ENCODE measurements around the gene CHD2.

Gene CHD2

DNA sequence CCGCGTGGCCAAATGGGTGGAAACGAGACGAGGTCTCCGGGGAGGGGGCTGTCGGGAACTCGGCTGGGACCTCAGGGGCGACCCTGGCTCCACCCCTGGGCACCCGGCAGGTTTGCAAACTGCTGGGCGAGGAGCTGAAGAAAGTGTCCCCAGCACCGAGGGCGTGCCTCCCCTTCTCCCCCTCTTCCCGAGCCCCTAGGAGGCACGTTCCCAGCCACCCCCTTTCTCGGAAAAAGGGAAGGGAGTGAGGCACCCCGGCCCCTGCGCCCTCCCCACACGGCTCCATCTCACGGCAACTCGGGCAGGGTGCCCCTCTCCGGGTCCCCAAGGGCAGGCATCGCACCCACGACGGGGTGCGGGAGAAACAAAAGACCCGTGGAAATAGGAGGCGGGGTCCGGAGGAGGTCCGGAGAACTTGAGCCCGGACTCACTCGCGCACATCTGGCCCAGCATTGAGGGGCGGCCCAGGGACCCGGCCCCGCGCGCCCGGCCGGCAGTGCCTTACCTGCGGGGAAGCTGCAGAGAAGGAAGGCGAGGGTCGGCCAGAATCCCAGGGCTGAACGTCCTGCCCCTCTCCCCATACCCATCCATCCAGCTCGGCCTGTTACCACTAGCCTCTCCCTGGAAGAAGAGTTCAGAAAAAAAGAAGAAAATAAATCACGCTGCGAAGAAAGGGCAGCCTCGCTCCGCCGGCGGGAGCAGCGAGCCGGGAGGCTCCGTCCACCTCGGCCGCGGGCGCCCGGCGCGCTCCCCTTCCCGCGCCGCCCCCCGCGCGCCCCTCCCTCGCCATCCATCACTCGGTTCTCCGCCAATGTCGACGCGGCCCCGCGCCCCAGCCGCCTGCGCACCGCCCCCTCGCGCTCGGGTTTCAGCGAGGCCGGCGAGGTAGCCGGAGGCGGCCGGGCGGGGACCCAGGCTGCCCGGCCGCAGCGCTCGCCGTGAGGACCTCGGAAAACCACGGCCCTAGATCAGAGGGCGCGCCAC lies 172.6 kb downstream of the CHD2 start:
- no peak for DNase-seq

DNA sequence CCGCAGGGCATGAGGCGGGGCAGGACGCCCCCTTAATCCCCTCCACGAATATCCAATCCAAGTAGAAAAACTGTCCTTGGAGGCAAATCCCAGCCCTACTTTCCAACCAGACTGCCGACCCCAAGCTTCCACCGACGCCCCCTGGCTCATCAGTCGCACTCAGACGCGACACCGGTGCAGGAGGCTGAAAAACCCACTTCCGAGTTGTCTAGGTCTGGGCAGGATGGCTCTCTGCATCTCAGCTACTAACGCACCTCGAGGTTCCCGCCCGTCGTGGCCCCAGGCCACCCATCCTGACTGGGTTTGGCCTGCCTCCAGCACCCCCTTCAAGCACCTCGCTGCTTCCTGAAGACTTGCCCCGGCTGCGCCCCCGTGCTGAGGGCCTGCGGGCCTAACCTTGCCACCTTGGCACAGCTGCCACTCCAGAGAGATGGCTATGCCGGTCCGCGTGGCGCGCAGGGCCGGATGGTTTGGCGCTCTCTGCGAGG lies 173.4 kb downstream of the CHD2 start:
- no peak for DNase-seq

DNA sequence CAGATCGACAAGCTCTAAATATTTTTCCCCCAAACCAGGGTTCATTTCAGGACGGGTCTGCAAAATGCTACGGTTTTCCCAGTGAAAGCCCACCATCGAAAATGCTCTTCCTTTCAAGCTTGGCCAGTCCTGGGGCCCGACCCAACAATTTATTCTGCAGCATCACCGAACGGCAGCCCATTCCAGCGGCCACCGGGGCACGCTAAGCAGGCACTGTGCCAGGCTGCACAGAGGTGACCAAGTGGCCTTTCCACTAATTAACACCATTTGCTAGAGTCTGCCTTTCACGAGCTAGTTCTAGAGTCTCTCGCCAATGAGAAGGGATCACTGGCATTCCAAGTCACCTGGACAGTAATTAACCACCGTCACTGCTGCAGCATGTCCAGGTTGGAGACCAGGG lies 174.5 kb downstream of the CHD2 start:
- DNase-seq, result no peak

DNA sequence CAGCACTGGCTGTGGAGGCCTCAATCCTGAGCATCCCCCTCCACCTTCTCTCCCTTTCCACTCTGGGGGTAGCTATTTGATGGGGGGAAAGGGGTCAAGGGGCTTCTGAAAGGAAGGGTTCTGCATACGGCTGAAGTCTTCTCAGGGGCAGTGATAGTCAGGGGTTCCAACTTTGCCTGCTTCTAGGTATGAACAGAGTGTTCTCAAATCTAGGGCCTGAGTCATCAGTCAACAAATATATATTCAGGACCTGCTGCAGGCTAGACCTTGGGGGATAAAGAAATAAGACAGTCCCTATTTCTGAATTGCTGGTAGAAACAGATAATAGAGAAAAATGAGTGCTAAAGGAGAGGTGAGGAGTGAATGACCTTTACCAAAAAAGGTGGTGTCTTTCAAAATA lies 176.1 kb downstream of the CHD2 start:
- DNase-seq, result no peak

DNA sequence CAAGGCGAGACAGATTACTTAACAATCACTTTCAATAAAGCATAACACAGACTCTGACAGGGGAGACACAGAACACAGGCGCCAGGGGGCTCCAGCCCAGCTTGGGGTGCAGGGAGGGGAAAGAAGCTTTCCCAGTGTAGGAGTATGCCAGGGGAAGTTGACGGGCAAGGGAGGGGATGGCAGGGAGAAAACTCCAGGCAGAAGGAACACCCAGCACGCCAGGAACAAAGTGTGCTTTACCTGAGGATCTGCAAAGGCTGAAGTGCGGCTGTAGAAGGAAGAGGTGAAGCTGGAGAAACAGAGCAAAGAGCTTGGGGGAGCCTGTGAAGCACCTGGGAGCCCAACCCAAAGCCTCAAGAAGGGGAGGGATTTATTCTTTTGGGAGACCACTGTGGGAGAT lies 176.8 kb downstream of the CHD2 start:
- DNase-seq, result no peak
